ENCODE measurements around the gene ZNF414. TPM values are rescaled to one million over a fixed set of nuclear protein-coding genes. Genes with fewer than 3 reads are reported as not detected.

ZNF414 gene
- polyA plus RNA-seq, 3 donors = 25.4 to 28.6 (median 26.9) TPM

DNA sequence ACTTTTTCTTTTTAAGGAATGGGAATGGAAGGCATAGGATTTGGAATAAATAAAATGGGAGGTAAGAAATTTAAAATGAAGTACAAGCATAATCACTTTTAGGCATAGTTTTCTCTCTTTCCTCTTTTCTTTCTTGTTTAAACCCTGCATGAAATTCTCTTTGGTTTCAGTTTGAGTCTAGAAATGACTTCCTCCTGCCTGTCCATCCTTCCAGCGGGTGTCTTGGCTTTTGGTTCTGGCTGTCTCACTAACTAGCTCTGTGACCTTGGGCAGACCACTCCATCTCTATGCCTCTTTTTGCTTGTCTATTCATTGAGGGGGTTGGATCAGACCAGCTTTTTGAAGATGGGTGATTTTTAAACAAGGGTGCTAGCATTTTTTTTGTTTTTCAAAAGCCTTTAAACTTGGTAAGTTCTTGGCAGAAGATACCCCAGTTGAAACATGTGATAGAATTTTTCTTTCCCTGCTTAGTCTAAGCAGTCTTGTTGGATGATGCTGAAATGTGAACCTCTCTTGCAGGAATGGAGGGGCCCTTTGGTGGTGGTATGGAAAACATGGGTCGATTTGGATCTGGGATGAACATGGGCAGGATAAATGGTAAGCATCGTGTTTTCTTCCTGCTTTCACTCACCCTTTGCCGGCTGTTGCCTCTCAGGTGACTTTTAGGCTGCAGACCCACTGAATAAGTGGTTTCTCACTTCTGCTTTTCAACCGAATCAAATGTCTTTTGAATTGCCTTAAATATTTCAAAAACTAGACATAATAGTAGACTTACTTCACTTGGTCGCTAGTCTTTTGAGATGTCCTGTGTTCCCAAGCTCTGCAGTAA is 40.1 kb downstream of the ZNF414 start:
- no peak for DNase-seq

DNA sequence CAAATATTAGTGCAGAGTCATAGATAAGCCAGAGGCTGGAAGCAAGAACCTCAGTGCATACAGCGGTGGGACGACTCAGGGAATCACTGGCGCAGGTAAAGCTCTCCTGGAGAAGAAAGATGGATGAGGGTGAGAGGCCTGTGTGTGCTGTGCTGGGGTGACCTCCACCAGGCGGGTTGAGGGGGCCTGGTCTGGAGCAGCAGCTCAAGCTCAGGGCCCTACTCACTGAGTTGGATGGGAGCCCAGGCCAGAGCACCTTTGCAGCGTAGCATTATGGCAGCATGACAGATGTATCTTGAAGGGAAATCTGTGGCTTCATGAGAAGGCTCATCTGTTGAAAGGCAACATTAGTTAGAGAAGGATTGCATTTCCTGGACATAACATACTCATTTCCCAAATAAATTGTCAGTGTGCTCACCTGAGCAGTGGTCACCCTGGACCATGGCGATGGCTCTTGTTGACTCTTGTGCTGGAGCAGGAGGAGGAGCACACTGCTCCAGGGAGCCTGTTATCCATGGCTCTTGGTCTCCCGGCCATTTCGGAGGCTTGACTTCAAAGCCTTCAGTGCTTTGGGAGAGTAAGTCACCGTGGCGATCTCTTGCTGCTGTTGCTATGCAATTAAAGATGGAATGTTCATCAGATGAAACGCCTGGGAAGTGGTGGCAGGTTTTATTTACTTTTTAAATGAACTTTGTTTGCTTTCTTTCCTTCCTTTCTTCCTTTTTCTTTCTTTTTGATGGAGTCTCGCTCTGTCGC is 44.2 kb downstream of the ZNF414 start:
- no peak for DNase-seq

DNA sequence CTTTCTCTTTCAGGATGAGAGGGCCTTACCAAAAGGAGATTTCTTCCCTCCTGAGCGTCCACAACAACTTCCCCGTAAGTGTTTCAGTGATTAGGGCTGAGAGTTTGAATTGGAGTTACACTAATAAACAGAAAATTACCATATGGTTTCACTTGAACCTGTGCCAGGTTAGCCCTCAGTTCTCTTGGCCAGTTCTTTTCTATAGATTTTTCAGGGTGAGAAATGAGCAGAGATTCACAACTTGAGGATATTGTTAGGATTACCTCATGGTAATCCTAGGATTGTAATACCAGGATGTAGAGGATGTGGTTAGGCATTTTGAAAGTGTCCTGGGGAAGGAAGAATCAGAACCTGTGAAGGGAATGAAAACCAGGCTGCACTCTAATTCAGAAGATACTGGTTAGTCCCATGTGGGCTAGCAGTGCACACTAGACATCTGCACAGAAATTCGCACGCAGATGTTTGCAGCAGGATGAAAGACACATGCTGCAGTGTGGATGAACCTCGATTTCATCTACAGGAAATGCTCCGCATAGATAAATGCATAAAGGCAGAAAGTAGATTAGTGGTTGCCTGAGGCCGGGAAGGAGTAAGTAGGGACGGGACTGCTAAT is 45.1 kb downstream of the ZNF414 start:
- DNase-seq = no peak

DNA sequence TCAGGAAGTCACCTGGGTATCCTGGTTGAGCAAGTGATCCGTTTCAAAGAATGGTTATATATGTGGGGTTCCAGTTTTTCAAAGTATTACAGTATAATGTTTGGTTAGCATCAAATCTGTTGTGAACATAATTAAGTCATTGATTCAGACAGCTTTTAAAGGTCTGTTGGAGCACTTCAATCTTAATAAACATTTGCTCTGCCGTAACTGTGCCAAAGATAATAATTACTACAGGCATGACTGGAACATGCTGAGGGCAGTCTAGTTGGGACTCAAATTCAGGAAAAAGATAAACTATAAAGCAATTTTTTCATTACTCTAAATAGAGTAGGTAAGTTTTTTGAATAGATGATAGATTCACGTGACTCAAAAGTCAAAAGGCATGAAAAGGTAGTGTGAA is 45.8 kb downstream of the ZNF414 start:
- no peak for DNase-seq

DNA sequence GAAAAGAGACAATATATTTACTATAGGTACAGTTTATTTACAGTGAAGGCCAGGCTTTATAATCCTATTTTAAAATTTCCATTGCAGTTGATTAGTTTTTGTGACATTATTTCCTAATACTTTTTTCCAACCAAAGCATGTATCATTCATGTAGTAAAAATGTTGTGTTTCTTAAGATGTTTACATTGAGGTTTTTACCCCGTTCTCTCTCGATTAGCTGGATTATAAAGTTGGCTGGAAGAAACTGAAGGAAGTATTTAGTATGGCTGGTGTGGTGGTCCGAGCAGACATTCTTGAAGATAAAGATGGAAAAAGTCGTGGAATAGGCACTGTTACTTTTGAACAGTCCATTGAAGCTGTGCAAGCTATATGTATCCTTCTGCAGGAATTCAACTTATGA is 47.9 kb downstream of the ZNF414 start:
- no peak for DNase-seq

DNA sequence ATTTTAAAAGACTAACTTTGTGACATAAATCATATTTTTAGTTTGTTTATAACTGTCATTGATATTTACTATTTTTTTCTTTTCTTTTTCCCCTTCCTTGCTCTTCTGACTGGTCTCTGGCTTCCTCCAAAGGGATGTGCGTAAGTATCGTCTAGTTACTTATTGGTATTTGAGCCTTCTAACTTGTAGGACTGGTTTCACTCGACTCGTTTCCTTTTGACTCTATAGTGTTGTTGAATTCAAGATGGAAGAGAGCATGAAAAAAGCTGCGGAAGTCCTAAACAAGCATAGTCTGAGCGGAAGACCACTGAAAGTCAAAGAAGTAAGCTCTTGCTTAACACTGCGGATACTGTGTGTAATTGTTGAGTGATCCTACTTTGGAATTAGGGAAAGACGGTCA is 50.6 kb downstream of the ZNF414 start:
- DNase-seq = no peak

DNA sequence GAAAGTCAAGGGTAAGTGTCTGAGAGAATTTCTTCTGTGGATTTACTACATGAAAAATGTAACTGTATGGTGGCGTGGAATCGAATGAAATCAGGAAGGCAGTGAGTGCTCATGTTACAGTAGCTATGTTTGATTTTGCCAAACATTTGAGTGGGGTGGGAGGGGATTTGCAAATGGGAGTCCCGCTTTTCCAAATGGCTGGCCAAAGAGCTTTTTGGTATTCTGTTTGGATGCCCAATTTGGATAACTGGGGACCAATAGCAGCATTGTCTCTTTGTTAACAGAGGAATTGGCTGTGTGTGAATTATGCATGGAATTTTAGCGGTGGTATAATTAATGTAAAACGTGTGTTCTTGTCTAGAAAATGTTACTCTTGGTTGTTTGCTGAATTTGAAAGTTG is 51.4 kb downstream of the ZNF414 start:
- DNase-seq = no peak

DNA sequence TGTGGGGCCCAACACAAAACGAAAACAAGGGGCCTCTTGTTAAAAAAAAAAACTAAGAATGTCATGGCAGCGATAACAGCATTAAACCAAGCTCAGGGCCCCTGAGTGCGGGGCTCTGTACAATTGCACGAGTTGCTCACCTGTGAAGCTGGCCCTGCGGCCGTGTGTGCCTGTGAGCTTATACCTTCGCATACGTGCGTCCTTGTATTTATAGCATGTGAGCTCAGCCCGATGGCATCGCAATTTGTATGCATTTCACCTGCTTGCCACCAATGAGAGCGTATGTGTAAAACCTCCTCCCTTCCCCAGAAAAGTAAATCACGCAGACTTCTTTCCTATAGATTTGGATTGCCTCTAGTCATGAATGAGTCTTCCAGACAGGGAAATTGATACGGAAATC is 52.1 kb downstream of the ZNF414 start:
- no peak for DNase-seq

DNA sequence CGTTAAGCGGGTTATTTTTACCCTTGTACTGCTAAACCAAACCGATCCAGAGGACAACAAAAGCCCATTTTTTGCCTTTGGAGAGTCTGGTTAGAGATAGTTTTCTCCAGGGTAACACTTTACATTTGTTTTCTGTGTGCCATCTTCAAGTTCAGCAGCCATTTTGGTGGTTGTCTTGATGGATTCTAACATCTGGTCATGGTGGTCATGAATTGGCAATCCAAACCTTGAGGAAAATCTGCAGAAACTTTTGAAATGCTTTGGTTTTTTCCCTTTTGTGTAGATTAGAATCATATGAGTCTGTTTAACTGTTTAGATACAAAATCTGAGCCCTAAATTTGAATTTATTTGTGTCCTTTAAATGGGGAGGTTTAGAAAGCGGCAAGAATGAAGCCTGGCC is 52.6 kb downstream of the ZNF414 start:
- DNase-seq = no peak

DNA sequence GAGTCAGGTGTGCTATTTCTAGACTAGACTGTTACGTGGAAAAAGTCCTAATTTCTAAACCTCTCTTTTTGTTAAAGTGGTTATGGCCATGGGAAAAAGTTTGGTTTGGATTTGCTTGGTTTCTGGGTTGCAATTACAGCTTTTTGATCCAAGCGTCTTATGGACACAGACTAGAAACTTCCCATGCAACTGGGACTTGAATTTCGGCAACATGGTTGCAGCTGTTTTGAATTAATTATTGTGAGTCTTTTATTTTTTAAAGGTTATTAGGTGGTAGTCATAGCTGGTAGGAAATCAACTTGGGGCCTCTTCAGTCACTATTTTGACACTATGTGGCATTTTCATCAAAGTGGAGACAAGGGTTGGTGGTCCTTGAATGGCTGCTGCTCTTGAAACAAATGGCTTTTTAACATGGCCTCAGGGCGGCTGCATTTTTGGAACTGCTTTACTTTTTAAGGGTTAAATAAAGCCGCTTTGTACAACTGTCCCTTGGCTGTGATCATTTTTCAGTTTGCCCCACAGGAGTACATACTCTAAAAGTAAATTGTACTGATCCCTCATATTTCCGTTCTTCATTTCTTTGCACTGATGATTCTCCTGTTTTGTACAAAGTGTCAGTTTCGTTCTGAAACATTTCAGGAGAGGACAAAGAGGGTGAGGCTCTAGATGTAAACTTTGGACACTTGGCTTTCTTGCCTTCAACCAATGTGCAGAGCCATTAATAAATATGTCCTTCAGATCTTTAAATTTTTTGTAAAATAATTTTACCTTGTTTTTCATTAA is 53.3 kb downstream of the ZNF414 start:
- no peak for DNase-seq

Other genes starting within 250 kb of the ZNF414 start
- gene CD320, start 205.8 kb downstream of the ZNF414 start, polyA plus RNA-seq (ENCODE audit: insufficient read length in 3 of 3) = 10 to 100 TPM; 42.6 to 48.9 (median 42.6) TPM
- gene NDUFA7, start 192.8 kb downstream of the ZNF414 start, polyA plus RNA-seq (ENCODE audit: insufficient read length in 3 of 3) = 10 to 100 TPM; 49.8 to 71.0 (median 55.4) TPM
- gene RPS28, start 192.7 kb downstream of the ZNF414 start, polyA plus RNA-seq (ENCODE audit: insufficient read length in 3 of 3) = 100 to 1,000 TPM; 410 to 683 (median 537) TPM
- gene KANK3, start 170.9 kb downstream of the ZNF414 start, polyA plus RNA-seq (ENCODE audit: insufficient read length in 3 of 3) = 10 to 100 TPM; 10.8 to 15.5 (median 14.3) TPM
- 1 to 10 TPM; 2.7 to 3.7 (median 3.6) TPM for gene ANGPTL4, start 150.0 kb downstream of the ZNF414 start, polyA plus RNA-seq (ENCODE audit: insufficient read length in 3 of 3)
- gene RAB11B, start 123.8 kb downstream of the ZNF414 start, polyA plus RNA-seq (ENCODE audit: insufficient read length in 3 of 3) = 100 to 1,000 TPM; 161 to 180 (median 175) TPM
- gene MARCHF2, start 100.9 kb downstream of the ZNF414 start, polyA plus RNA-seq (ENCODE audit: insufficient read length in 3 of 3) = 10 to 100 TPM; 16.4 to 19.3 (median 16.6) TPM
- gene HNRNPM, start 69.2 kb downstream of the ZNF414 start, polyA plus RNA-seq (ENCODE audit: insufficient read length in 3 of 3) = 100 to 1,000 TPM; 348 to 405 (median 377) TPM
- 1 to 10 TPM; 1.0 to 3.1 (median 2.7) TPM for gene PRAM1, start 11.5 kb downstream of the ZNF414 start, polyA plus RNA-seq (ENCODE audit: insufficient read length in 3 of 3)
- gene MYO1F, start 63.3 kb upstream of the ZNF414 start, polyA plus RNA-seq (ENCODE audit: insufficient read length in 3 of 3) = 10 to 100 TPM in 2 of 3 donors, 1 to 10 TPM in 1; 5.7 to 12.7 (median 12.0) TPM
- 10 to 100 TPM; 38.5 to 53.8 (median 39.1) TPM for gene ADAMTS10, start 96.5 kb upstream of the ZNF414 start, polyA plus RNA-seq (ENCODE audit: insufficient read length in 3 of 3)
- not detected for gene NFILZ, start 116.5 kb upstream of the ZNF414 start, polyA plus RNA-seq (ENCODE audit: insufficient read length in 3 of 3)
- not detected for gene ACTL9, start 184.6 kb upstream of the ZNF414 start, polyA plus RNA-seq (ENCODE audit: insufficient read length in 3 of 3)
- gene OR2Z1, start 207.5 kb upstream of the ZNF414 start, polyA plus RNA-seq (ENCODE audit: insufficient read length in 3 of 3) = not detected

Data from renal pelvis (tissue), 4 donors.